Measurements from ENCODE around the gene PODXL. TPM values are rescaled to one million over a fixed set of nuclear protein-coding genes. Genes with fewer than 3 reads are reported as not detected.

The PODXL gene
- total RNA-seq, 1 experiment from 2014 or later, result 37.5 TPM

- H3K27ac ChIP-seq (ENCODE audit: low read depth, low read length), result no peak overlapping the region
Observed at GRCh38 chr7:131557652-131558385, 1.4 kb upstream of the PODXL start.

GRCh38 chr7:131556909-131557651, 652 bp upstream of the PODXL start:
- H3K27me3 ChIP-seq (ENCODE audit: insufficient read depth, low read length), result no peaks in the 10 kb centered on the region
- POLR2A ChIA-PET, result no interaction called here
- no peaks in the 10 kb centered on the region for H3K9me2 ChIP-seq (ENCODE audit: insufficient read depth)
- no peak overlapping the region for H2AFZ ChIP-seq (ENCODE audit: low read depth, low read length, poor library complexity, severe bottlenecking)
- peaks cover 15% of the 10 kb centered on the region; the same call in 1 of the 2 replicates for H3K79me2 ChIP-seq (ENCODE audit: insufficient read depth, low read length)
- intact Hi-C loops (cut with micrococcal nuclease), result no loop called here
- ATAC-seq, result peak; percentile 45
- CTCF ChIA-PET, result no interaction called here
- BruUV-seq (replicated peaks), result no TSS peak
- RAD21 ChIA-PET (ENCODE audit: low non-redundant PET in 1 of 2, low total read pairs in 2 of 2, uncharacterized antibody in 2 of 2, unreplicated experiment in 2 of 2), result no interaction called here
- H3K4me3 ChIP-seq (replicated peaks in 1 of 2; ENCODE audit: low read depth in 1 of 2, low read length in 2 of 2), result peak overlapping the region; percentile 60 to 64
- peak overlapping the region; percentile 56; the same call in 1 of the 2 replicates for H3K27ac ChIP-seq (ENCODE audit: low read depth, low read length)
- peaks cover 9 to 31% of the 10 kb centered on the region in 2 experiments; a peak in 3 of 4 replicates for H3K4me1 ChIP-seq (ENCODE audit: control insufficient read depth in 1 of 2, insufficient read depth in 2 of 2, low read length in 2 of 2)
- H3K9me3 ChIP-seq (ENCODE audit: control insufficient read depth in 1 of 2, insufficient read depth in 1 of 2, low read depth in 1 of 2, low read length in 2 of 2), result no peaks in the 10 kb centered on the region
- peak overlapping the region; percentile 72 for H3K9ac ChIP-seq (ENCODE audit: low read length)
- H4K20me1 ChIP-seq (ENCODE audit: insufficient read depth), result no peaks in the 10 kb centered on the region
- DNase-seq (ENCODE audit: low read depth, low spot score), result no peak
- TF ChIP-seq POLR2A (IDR thresholded peaks at IDR 0.05; ENCODE audit: borderline replicate concordance, extremely low read depth, insufficient read depth, insufficient read length), result no peak
- no peak for TF ChIP-seq ATF3 (IDR thresholded peaks at IDR 0.05)
- TF ChIP-seq SP1 (IDR thresholded peaks at IDR 0.05; ENCODE audit: low read depth), result no peak
- no peak for TF ChIP-seq ZFX (IDR thresholded peaks at IDR 0.05)
- TF ChIP-seq, protein P1, sequence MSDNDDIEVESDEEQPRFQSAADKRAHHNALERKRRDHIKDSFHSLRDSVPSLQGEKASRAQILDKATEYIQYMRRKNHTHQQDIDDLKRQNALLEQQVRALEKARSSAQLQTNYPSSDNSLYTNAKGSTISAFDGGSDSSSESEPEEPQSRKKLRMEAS (IDR thresholded peaks at IDR 0.05), result no peak
- TF ChIP-seq RAD21 (IDR thresholded peaks at IDR 0.05; ENCODE audit: low read depth), result no peak
- no peak for TF ChIP-seq EGR1 (IDR thresholded peaks at IDR 0.05; ENCODE audit: low read depth)
- peak overlapping the region; percentile 94 for H3K4me2 ChIP-seq (ENCODE audit: low read length)
- H3K36me3 ChIP-seq (ENCODE audit: control insufficient read depth in 1 of 2, insufficient read depth in 2 of 2, low read length in 2 of 2), result no peaks in the 10 kb centered on the region

More at GRCh38 chr7:131557652-131558385, 1.4 kb upstream of the PODXL start:
- H4K20me1 ChIP-seq (ENCODE audit: insufficient read depth), result no peaks in the 10 kb centered on the region
- H3K9me2 ChIP-seq (ENCODE audit: insufficient read depth), result no peaks in the 10 kb centered on the region
- intact Hi-C loops (cut with micrococcal nuclease), result no loop called here
- H3K9me3 ChIP-seq (ENCODE audit: control insufficient read depth in 1 of 2, insufficient read depth in 1 of 2, low read depth in 1 of 2, low read length in 2 of 2), result no peaks in the 10 kb centered on the region
- BruUV-seq (replicated peaks), result no TSS peak
- peak overlapping the region; percentile 94 for H3K4me2 ChIP-seq (ENCODE audit: low read length)
- no peaks in the 10 kb centered on the region for H3K36me3 ChIP-seq (ENCODE audit: control insufficient read depth in 1 of 2, insufficient read depth in 2 of 2, low read length in 2 of 2)
- no peak overlapping the region for H2AFZ ChIP-seq (ENCODE audit: low read depth, low read length, poor library complexity, severe bottlenecking)
- ATAC-seq (no peak), DNase-seq (ENCODE audit: low read depth, low spot score) (no peak)
- ChIA-PET CTCF (no interaction called here), POLR2A (no interaction called here), RAD21 (ENCODE audit: low non-redundant PET in 1 of 2, low total read pairs in 2 of 2, uncharacterized antibody in 2 of 2, unreplicated experiment in 2 of 2) (no interaction called here)
- H3K9ac ChIP-seq (ENCODE audit: low read length), result no peak overlapping the region
- peaks cover 9 to 31% of the 10 kb centered on the region in 2 experiments; a peak in 3 of 4 replicates for H3K4me1 ChIP-seq (ENCODE audit: control insufficient read depth in 1 of 2, insufficient read depth in 2 of 2, low read length in 2 of 2)
- H3K27me3 ChIP-seq (ENCODE audit: insufficient read depth, low read length), result no peaks in the 10 kb centered on the region
- peaks cover 15% of the 10 kb centered on the region; the same call in 1 of the 2 replicates for H3K79me2 ChIP-seq (ENCODE audit: insufficient read depth, low read length)
- TF ChIP-seq CBX3 (IDR thresholded peaks at IDR 0.05; ENCODE audit: low read depth), result no peak
- no peak overlapping the region for H3K4me3 ChIP-seq (replicated peaks in 1 of 2; ENCODE audit: low read depth in 1 of 2, low read length in 2 of 2)

All from HCT116 (cell line).